K562 (cell line): ENCODE measurements around the gene HPS4.

Source experiments
- CBFB ChIP-seq: sonication (generic); formaldehyde crosslinking; IDR thresholded peaks from 2 replicates; pipeline ENCODE4 v1.4.0; 2020; ENCODE audit warnings: mild to moderate bottlenecking, missing genetic modification reagents
- ETV6 ChIP-seq, 3 experiments: fragments of 150-350 bp in 1 of 3; sonication (generic) in 1 of 3; formaldehyde crosslinking in 1 of 3; IDR thresholded peaks; 2 replicates each; pipeline versions ENCODE4 v1.6.1 to v1.8.0; 2014 to 2022; ENCODE audit warnings: borderline replicate concordance in 2 of 3, low read depth in 2 of 3, antibody characterized with exemption in 1 of 3, low read length in 1 of 3, mild to moderate bottlenecking in 1 of 3, missing genetic modification reagents in 1 of 3
- KAT2B ChIP-seq: IDR thresholded peaks from one replicate; pipeline ENCODE4 v1.6.1; 2012; ENCODE audit warnings: low read depth, mild to moderate bottlenecking, control low read depth, inconsistent platforms, low read length, moderate library complexity
- KLF1 ChIP-seq: fragments of 450-650 bp; IDR thresholded peaks from 2 replicates; pipeline ENCODE4 v1.6.1; 2016; ENCODE audit warnings: missing genetic modification characterization, missing compliant biosample characterization
- MAZ ChIP-seq, 2 experiments: fragments of 450-650 bp in 1 of 2; sonication (generic) in 1 of 2; formaldehyde crosslinking; IDR thresholded peaks in 1 of 2; conservative IDR thresholded peaks in 1 of 2; 2 replicates each; pipeline versions ENCODE4 v1.4.0 to v1.5.0; 2020; ENCODE audit warnings: mild to moderate bottlenecking in 1 of 2, missing genetic modification reagents in 1 of 2
- MYC ChIP-seq, 2 experiments: fragments of 250-450 bp in 1 of 2; sonication (Bioruptor Pico) in 1 of 2; IDR thresholded peaks; 2 replicates each; pipeline versions ENCODE4 v1.5.1 to v1.6.1; 2012 to 2021; ENCODE audit warnings: low read depth in 2 of 2, borderline replicate concordance in 1 of 2, improper control_type of control experiment in 1 of 2, low read length in 1 of 2, mild to moderate bottlenecking in 1 of 2, moderate library complexity in 1 of 2
- PCBP1 ChIP-seq: fragments of 200-400 bp; formaldehyde crosslinking; IDR thresholded peaks from 2 replicates; pipeline ENCODE4 v1.6.1; 2018; ENCODE audit warnings: mild to moderate bottlenecking, low read depth, low read length; ENCODE audit not compliant: poor library complexity, severe bottlenecking
- RAD21 ChIP-seq, 2 experiments: fragments of 250-450 bp in 1 of 2; fragments of 450-650 bp in 1 of 2; sonication (Bioruptor Pico) in 1 of 2; formaldehyde crosslinking in 1 of 2; IDR thresholded peaks in 1 of 2; conservative IDR thresholded peaks in 1 of 2; 2 replicates each; pipeline versions ENCODE4 v1.4.0 to v1.8.0; 2020 to 2022; ENCODE audit warnings: mild to moderate bottlenecking in 2 of 2, moderate library complexity in 1 of 2
- TF ChIP-seq, protein P1 (sequence below): sonication (generic); formaldehyde crosslinking; IDR thresholded peaks from 2 replicates; pipeline ENCODE4 v1.8.1; 2023; ENCODE audit warnings: missing genetic modification reagents, mild to moderate bottlenecking, borderline replicate concordance
- TF ChIP-seq, protein P2 (sequence below), 3 experiments: IDR thresholded peaks in 2 of 3; conservative IDR thresholded peaks in 1 of 3; 2 replicates each; pipeline ENCODE4 v1.5.1; 2011 to 2012; ENCODE audit warnings: low read length in 3 of 3, mild to moderate bottlenecking in 3 of 3, control low read depth in 2 of 3, improper control_type of control experiment in 1 of 3, inconsistent platforms in 1 of 3, low read depth in 1 of 3, mixed read lengths in 1 of 3, moderate library complexity in 1 of 3; ENCODE audit not compliant: insufficient read depth in 2 of 3
- TF ChIP-seq, protein P3 (sequence below), 2 experiments: fragments of 450-650 bp in 1 of 2; sonication (generic) in 1 of 2; formaldehyde crosslinking in 1 of 2; IDR thresholded peaks in 1 of 2; conservative IDR thresholded peaks in 1 of 2; 2 replicates each; pipeline versions ENCODE4 v1.6.1 to v1.8.1; 2016 to 2023; ENCODE audit warnings: mild to moderate bottlenecking in 2 of 2, moderate library complexity in 2 of 2, inconsistent platforms in 1 of 2, missing genetic modification reagents in 1 of 2
- TF ChIP-seq, protein P4 (sequence below): fragments of 450-650 bp; IDR thresholded peaks from 2 replicates; pipeline ENCODE4 v1.6.1; 2018; ENCODE audit warnings: mild to moderate bottlenecking, low read depth; ENCODE audit not compliant: partially characterized antibody

DNA sequence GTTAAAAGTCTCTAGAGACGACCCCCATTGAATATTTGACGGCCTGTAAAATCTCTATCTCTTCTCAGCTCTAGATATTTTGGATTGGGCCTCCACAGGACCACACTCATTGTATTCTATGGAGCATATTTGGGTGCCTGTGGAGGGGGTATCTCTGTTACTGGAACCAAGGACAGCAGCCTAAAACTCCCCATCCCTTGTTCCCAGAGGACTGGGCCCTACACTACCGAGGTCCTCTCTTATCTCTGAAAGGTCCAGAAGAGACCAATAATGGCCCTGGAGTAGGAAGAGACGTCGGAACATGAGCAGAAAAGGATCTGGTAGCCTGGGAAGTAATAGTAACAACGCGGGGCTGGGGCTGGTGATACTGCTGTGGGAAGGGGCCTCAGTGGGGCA, 542 bp downstream of the HPS4 start:
- TF ChIP-seq, protein P1, sequence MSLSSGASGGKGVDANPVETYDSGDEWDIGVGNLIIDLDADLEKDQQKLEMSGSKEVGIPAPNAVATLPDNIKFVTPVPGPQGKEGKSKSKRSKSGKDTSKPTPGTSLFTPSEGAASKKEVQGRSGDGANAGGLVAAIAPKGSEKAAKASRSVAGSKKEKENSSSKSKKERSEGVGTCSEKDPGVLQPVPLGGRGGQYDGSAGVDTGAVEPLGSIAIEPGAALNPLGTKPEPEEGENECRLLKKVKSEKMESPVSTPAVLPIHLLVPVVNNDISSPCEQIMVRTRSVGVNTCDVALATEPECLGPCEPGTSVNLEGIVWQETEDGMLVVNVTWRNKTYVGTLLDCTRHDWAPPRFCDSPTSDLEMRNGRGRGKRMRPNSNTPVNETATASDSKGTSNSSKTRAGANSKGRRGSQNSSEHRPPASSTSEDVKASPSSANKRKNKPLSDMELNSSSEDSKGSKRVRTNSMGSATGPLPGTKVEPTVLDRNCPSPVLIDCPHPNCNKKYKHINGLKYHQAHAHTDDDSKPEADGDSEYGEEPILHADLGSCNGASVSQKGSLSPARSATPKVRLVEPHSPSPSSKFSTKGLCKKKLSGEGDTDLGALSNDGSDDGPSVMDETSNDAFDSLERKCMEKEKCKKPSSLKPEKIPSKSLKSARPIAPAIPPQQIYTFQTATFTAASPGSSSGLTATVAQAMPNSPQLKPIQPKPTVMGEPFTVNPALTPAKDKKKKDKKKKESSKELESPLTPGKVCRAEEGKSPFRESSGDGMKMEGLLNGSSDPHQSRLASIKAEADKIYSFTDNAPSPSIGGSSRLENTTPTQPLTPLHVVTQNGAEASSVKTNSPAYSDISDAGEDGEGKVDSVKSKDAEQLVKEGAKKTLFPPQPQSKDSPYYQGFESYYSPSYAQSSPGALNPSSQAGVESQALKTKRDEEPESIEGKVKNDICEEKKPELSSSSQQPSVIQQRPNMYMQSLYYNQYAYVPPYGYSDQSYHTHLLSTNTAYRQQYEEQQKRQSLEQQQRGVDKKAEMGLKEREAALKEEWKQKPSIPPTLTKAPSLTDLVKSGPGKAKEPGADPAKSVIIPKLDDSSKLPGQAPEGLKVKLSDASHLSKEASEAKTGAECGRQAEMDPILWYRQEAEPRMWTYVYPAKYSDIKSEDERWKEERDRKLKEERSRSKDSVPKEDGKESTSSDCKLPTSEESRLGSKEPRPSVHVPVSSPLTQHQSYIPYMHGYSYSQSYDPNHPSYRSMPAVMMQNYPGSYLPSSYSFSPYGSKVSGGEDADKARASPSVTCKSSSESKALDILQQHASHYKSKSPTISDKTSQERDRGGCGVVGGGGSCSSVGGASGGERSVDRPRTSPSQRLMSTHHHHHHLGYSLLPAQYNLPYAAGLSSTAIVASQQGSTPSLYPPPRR (CRISPR knock-in tag): no peak
- no peak for TF ChIP-seq CBFB (CRISPR knock-in tag)
- TF ChIP-seq, protein P2, sequence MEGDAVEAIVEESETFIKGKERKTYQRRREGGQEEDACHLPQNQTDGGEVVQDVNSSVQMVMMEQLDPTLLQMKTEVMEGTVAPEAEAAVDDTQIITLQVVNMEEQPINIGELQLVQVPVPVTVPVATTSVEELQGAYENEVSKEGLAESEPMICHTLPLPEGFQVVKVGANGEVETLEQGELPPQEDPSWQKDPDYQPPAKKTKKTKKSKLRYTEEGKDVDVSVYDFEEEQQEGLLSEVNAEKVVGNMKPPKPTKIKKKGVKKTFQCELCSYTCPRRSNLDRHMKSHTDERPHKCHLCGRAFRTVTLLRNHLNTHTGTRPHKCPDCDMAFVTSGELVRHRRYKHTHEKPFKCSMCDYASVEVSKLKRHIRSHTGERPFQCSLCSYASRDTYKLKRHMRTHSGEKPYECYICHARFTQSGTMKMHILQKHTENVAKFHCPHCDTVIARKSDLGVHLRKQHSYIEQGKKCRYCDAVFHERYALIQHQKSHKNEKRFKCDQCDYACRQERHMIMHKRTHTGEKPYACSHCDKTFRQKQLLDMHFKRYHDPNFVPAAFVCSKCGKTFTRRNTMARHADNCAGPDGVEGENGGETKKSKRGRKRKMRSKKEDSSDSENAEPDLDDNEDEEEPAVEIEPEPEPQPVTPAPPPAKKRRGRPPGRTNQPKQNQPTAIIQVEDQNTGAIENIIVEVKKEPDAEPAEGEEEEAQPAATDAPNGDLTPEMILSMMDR (IDR thresholded peaks at IDR 0.05 in 2 of 3, conservative IDR thresholded peaks at IDR 0.05 in 1 of 3; ENCODE audit: insufficient read depth in 2 of 3, low read depth in 1 of 3, low read length in 3 of 3): no peak
- TF ChIP-seq, protein P3, sequence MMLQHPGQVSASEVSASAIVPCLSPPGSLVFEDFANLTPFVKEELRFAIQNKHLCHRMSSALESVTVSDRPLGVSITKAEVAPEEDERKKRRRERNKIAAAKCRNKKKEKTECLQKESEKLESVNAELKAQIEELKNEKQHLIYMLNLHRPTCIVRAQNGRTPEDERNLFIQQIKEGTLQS (IDR thresholded peaks at IDR 0.05): no peak
- TF ChIP-seq, protein P3 (CRISPR knock-in tag; conservative IDR thresholded peaks at IDR 0.05): no peak
- TF ChIP-seq MAZ (CRISPR knock-in tag; conservative IDR thresholded peaks at IDR 0.05 in 1 of 2, IDR thresholded peaks at IDR 0.05 in 1 of 2): no peak
- no peak for TF ChIP-seq ETV6 (IDR thresholded peaks at IDR 0.05; ENCODE audit: borderline replicate concordance in 1 of 2, low read depth in 2 of 2, low read length in 1 of 2)
- TF ChIP-seq ETV6 (CRISPR knock-in tag; IDR thresholded peaks at IDR 0.05; ENCODE audit: borderline replicate concordance): no peak
- no peak for TF ChIP-seq MYC (IDR thresholded peaks at IDR 0.05; ENCODE audit: low read depth, low read length)
- TF ChIP-seq MYC (CRISPR knock-in tag; IDR thresholded peaks at IDR 0.05; ENCODE audit: borderline replicate concordance, low read depth): no peak
- no peak for TF ChIP-seq PCBP1
- TF ChIP-seq, protein P4, sequence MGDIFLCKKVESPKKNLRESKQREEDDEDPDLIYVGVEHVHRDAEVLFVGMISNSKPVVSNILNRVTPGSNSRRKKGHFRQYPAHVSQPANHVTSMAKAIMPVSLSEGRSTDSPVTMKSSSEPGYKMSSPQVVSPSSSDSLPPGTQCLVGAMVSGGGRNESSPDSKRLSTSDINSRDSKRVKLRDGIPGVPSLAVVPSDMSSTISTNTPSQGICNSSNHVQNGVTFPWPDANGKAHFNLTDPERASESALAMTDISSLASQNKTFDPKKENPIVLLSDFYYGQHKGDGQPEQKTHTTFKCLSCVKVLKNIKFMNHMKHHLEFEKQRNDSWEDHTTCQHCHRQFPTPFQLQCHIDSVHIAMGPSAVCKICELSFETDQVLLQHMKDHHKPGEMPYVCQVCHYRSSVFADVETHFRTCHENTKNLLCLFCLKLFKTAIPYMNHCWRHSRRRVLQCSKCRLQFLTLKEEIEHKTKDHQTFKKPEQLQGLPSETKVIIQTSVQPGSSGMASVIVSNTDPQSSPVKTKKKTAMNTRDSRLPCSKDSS: no peak
- TF ChIP-seq KLF1 (tag): no peak
- TF ChIP-seq RAD21 (CRISPR knock-in tag; conservative IDR thresholded peaks at IDR 0.05 in 1 of 2, IDR thresholded peaks at IDR 0.05 in 1 of 2): no peak
- no peak for TF ChIP-seq KAT2B
